GM04503 (cell line): ENCODE results near the gene UTS2B.

Experiments used
- DNase-seq: peaks from one replicate; pipeline ENCODE4 v3.0.0-alpha.2; 2012; ENCODE audit warnings: low read depth

The UTS2B gene

GRCh38 chr3:191352014-191352413 lies 21.7 kb upstream of the UTS2B start:
- DNase-seq: no peak

DNA sequence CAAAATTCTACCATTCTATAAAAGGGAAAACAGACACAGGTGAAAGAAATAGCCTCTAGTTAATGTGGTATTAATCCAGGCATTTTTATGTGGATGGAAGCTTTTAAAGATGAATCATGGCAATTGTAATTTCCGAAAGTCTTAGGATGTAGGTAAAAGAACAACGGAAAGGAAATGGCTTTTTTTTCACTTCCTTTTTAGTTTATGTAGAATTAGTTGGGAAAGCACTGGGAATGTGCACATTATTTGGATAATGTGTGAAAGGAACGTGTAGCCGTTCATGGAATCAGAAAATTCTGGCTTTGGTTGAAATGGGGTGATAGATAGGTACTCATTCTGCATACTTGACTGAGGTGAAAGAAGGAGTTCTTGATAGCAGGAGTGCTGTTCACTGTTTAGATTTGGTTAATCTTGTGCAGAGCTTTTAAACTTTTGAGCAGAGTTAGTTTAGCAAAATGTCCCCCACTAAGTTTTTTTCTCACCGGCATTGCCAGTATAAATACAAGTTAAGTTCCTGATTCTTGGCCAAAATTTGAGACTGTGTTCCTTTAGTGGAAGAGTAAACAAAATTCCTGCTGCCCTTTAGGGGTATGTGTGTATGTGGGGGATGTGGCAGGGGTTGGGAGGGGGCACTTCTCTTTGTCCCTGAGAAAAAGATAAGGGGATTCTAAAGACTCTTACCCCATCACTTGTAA lies 20.2 kb upstream of the UTS2B start:
- no peak for DNase-seq

DNA sequence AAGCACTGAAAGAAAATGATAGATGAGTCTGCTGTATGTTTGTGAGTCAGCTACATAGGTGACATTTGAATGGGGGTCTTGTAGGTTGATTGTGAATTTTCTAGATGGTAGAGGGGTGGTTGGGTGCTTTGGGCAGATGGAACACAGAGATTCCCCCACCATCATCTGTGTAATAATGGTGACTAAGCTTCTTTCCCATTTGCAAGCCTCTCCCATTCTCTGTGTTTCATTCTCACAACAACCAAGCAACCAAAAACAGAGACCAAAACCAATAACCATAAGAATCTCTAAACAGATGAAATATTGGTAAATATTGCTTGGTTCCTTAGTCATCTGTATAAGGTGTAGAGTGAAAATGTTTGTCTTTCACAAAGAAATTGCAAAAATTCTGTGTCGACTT lies 17.8 kb upstream of the UTS2B start:
- no peak for DNase-seq

GRCh38 chr3:191347228-191347627 lies 16.9 kb upstream of the UTS2B start:
- no peak for DNase-seq

GRCh38 chr3:191345334-191345733 lies 15.0 kb upstream of the UTS2B start:
- no peak for DNase-seq

- DNase-seq: no peak
These were observed 13.6 kb upstream of the UTS2B start for GRCh38 chr3:191343913-191344312.

DNA sequence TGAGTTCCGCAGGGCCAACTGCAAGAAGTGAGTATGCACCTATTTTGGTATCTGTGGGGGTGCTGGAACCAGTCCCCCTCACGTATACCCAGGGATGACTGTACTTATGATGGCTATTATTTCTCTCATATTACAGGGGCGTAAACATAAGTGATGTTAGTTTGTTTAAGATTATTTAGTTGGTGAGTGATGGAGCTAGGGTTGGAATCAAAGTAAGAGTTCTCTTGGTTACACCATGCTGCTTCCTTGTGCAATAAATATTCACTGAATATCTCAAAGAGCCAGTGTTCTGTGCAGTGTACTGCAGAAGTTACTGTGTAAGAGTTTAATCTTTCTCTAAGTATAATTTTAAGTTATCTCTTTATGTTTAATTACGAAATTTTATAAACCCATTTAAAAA lies 12.8 kb upstream of the UTS2B start:
- DNase-seq: no peak

DNA sequence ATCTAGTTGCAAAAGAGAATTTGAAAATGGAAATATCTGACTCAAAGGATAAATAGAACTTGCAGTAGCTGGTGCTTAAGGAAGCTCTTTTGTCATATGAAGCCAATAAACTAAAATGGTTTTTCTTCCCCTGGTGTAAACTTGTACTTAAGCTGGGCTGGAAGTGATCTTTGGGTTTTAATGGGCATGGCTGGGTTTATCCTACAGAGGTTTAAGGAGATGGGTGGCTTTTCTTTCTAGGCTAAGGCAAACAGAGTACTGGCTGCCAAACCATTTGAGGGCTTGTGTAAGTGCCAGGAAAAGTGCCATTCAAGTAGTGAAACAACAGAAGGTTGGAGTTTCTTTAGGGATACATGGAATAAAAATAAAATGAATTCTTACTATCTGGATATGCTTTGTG lies 12.1 kb upstream of the UTS2B start:
- no peak for DNase-seq

DNA sequence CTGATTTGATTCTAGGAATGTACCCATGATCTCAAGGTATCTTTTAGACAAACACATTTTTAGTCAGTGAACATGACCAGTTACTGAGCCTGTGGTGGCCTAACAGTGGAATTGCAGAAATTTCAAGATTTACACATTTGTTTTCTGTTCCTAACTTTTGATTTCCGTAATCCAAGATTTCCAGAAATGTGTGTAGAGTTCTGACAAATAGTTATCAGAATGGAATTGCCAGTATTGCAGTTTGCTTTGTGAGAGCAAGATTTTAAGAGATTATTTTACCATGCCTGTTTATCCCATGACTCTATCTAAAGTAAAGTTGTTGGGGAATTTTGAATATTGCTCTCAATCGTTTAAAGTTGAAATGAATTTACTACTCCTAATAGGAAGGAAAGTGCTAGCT lies 11.7 kb upstream of the UTS2B start:
- no peak for DNase-seq

DNA sequence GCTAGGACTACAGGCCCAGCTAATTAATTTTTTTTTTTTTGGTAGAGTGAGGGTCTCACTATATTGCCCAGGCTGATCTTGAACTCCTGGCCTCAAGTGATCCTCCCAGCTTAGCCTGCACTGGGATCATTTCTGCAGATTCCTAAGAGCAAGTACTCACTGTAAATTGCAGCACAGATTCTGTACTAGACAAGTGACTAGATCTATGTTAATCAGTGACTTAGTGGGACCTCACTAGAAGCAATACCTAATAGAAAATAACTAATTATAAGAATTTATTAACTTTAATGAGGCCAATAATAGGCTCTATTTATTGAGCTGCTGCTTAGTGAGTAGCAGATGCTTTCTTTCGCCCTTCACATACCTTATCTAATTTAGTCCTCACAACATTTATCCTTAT lies 10.6 kb upstream of the UTS2B start:
- no peak for DNase-seq

DNA sequence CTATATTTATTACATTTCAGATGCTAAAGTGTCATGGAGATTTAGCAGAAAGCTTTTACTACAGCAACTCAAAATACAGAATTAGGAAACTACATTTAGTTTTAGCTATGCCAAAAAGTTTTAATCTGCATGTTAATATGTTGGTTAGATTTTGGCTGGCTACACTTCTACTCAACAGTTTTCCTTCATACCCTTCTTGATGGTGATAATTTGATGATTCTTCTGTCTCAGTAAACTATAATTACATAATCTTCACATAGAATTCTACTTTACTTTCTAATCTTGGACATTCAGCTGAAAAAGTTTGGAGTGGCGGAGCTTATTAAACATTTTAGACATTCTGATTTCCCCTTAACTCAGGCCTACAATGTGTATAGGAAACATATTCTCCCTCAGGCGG lies 10.0 kb upstream of the UTS2B start:
- no peak for DNase-seq

GRCh38 chr3:191339316-191339917 lies 9.1 kb upstream of the UTS2B start:
- no peak for DNase-seq

GRCh38 chr3:191338177-191338488 lies 7.8 kb upstream of the UTS2B start:
- DNase-seq: no peak

DNA sequence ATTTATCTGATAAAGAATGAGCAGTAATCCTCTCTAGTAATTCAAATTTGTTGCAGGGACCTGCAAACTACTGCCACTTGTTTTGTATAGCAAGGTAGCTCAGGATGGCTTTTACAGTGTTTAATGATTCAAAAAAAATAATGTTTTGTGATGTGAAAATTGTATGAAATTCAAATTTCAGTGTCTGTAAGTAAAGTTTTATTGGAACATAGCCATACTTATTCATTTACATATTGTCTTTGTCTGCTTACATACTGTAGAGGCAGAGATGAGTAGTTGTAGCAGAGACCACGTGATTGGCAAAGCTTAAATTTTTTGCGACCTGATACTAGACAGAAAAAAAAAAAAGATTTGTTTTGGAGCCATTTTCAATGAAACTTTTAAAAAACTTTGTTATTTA lies 6.5 kb upstream of the UTS2B start:
- DNase-seq: no peak

DNA sequence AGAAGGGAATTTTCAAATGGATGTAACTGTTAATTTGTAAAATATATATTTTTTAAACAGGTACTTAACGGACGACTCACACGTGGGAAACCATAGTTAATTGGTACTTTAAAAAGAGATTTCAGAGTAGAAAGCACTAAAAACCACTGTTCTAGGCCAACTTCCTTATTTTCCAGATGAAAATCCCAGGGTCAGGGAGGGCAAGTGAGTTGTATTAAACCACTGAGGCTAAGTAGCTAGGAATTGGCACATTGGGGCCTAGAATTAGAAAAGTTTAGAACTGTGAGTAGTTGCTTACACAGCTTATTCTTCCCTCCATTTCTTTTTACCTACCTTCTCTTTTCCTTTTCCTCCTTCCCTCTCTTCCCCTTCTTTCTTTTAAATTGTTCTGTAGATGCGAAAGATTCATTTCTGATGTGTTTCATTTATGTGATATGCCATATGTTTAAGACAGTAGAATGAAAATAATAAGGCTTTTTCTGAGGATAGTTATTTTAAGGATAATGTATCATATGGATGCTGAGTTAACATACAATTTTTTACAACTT lies 4.1 kb upstream of the UTS2B start:
- no peak for DNase-seq

DNA sequence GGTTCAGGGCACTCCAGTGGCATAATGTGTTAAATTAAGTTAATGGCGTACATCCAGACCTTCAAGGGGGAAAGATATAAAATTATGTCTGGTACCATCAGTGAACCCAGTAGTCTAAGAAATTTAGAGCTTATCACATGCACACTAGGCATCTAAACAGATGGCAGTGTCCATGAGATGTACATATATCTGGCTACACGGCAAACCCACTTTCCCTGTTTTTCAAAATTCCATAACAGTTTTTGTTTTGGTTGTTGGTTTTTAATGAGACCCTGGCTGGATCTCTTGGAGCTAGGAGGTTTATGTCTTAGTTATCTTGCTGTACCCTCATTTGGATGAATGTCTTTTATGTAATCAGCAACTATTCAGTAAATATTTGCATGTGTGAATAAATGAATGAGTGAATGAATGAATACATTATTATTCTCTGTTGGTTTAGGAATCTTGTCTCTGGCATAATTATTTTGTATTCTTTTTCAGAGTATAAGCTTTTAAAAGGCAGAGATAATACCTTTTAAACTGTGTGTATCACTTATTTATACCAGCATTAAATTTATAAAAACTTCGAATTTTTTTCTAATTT lies 3.1 kb upstream of the UTS2B start:
- no peak for DNase-seq

DNA sequence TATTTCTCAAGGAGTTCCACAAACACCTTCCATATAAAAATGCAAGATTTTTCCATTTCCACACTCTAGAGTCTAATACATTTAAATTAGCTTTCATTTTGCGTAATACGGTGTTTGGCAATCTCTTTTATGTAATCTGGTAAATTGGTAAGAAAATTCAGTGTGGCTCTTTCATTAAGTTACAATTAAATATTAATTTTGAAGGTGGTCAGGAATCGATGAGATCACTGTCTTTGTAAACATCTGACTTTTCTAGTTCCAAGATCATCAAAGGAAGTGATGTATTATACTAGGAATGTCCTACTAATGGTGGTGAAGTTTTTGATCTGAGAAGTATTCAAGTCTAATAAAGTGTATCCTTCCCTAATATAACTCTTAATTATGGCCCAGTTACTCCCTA lies 1.1 kb upstream of the UTS2B start:
- DNase-seq: no peak

DNA sequence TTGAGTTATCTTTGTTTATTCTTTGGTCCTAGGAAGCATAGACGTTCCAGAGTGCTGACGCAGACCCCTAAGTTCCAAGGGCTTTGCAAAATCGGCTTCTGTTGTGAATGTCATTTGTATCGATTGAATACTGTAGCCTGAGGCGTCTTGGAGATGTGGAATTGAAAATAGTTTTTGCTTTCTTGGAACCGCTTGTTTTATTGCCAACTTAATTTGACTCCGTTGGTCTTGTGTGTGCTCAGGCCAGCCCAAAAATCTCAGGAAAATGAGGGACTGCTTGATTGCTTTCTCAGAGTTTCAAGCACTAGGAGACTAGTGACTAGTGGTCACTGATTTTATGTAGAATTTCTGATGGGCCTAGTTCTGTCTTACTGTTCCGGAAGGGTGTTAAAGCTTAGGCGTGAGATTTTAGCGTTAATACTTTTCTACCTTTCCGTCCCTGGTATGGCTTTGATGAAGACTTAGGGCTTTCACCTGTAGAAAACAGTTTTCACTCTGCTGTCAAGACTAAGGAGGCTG lies 263 bp upstream of the UTS2B start:
- DNase-seq: peak; percentile 49

GRCh38 chr3:191328962-191329653 lies 1.2 kb downstream of the UTS2B start, which contains the start of gene CCDC50:
CCDC50 (plus strand) TSS chr3:191329394; CDS start chr3:191329675, 281 bp downstream.
- peak; percentile 13 for DNase-seq

GRCh38 chr3:191328383-191328961 lies 1.9 kb downstream of the UTS2B start:
- DNase-seq: no peak

- DNase-seq: no peak
These were observed 2.8 kb downstream of the UTS2B start for GRCh38 chr3:191327526-191327925.

GRCh38 chr3:191324936-191325335 lies 5.4 kb downstream of the UTS2B start:
- DNase-seq: no peak
